Colon (tissue), 2 donors: ENCODE results near the gene HAPLN2.
"Not testable (repeated sequence)": the region's sequence is repeated elsewhere in the genome, so short reads cannot be mapped to it uniquely, and the experiment has no call there.

Experiments
- FAIRE-seq: peaks from 2 replicates; lab custom pipeline; 2012; peaks lifted over from hg19 to GRCh38; lab: Jason Lieb, UNC
- donor health status: control.
- donor health status: control.

The HAPLN2 gene

DNA sequence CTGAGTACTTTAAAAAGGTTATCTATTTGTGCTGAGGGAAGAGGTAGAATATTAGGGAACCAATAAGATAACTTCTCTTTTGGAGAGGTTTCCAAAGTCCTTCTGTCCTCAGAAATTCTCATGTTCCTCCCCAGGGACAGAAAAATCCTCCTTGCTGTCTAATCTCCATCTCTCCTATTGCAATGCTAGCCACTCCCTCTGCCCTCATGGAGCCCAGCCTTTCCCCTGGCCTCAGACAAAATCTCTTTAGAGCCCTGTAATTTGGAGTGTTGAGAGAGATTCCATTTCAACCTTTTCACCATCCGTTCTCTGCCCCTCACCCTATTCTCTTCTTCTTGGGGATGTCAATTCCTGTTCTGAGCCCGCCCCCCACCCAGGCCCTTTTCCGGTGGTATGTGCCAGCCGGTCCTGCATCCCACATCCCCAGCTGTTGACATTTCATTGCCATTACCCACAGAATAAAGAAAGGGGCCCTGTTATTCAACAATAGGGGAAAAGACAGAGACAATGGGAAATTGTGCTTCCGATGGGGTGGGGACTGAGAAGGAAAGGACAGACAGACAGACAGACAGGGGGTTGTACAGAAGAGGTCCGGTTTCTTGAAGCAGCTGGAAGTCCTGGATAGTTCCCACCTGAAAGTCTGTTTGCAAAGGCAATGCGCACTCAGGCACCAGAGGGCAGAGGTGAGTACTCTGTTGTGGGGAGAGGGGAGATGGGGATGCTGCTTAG, at the start of gene HAPLN2:
TSS of gene HAPLN2 (plus strand) at position 563 of the 729 bp plus-strand sequence. CDS start 4,076 bp downstream, outside the sequence.
- FAIRE-seq, result no peak

DNA sequence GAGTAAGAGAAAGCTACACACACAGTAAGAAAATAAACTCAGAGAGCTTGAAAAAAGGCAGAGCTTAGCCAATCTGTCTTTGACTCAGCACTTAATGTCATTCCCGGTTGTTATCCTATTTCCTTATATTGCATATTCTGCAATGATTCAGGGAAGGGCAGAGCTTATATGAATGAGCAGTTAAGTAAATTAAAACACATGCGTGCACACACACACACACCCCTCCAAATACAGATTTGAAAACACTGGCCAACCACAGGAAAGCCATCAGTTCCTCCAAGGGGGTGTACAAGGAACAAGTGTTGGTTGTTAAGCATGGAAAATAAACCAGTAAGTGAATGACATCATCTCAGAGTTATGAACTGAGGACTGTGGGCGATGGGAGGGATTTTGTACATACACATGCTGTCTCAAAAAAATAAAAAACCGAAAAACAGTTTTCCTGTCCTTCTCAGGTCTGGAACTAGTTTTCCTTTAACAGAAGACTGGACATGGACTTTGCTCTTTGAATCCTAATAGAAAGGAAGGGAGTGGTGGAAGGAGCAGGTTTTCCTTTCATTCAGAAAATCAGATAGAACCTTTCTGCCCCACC, 47.9 kb upstream of the HAPLN2 start:
- FAIRE-seq, result no peak

DNA sequence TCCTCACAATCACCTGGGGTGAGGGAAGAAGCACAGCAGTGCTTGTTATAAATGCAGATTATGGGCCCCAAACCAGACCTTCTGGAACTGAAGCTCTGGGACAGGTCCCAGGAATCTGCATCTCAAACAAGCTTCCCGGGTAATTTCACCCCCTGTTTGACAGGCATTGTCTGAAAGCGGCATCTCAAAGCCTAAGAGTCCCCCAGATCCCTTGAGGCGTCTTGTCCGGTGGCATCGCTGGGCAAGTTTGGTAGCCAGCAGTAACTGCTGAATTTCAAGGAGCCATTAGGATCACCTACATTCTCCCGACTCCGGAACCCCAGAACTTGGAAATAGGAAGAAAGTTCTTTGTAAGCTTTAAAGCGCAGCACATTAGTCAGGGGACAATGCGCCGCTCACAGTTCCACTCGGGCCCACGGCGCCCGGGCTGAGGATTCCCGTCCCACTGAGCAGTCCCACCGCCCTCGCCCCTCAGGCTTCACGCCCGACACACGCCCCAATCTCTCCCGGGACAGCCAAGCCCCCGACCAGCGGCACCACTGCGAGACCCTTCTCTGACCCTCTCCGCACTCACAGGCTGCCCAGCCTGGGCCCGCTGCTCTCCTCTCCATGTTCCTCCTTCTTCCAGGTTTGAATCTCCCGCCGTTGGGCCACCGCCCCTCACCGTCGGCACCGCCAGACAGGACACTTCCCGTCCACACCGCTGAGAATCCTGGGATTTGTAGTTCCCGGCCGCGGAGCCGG, 47.1 kb upstream of the HAPLN2 start, which contains the start of gene IQGAP3:
TSS of gene IQGAP3 (minus strand) at position 647 of the 744 bp plus-strand sequence. CDS start at position 611, 36 bp downstream.
- no peak for FAIRE-seq

DNA sequence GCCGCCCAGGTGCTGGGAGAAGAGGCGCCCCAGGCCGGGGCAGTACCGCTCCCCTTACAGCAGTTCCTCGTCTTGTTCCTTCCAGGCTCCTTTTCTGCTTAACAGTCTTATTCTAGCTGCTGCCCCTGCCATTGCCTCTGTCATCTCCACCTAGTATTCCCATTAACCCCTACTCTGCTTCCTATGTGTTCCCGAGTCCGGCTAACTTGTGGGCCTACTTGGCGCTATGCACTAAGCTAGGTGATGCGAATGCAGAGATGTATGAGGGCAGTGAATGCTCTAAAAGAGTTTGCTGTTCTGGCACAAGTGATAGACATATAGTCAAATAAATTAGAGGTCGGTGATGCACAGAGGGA, 46.6 kb upstream of the HAPLN2 start:
- no peak for FAIRE-seq

DNA sequence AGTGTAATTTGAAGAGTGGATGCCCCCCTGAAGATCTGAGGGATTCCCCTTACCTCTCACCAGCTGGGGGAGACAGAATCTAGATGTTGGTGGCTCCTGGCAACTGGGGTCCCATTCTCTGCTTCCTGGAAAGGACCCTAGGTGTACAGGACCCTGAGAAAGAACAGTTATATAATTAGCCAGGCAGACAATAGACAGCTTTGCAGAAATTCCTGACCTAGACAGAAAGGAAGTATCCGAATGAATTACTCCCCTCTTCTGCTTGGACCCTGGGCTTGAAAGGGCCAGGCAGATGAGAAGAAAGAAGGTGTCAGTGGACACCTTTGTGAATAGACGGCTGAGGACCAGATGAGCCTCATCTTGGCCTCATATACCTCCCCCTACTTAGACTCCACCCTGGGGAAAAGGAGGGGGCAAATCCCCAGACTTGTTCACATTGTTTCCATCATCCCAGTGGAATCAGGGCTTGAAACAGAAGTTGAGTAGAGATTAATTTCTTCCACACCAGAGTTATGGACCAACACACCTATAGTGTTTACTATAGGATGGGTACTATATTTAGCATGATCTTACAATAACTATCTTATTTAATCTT, 45.1 kb upstream of the HAPLN2 start:
- FAIRE-seq, result no peak

DNA sequence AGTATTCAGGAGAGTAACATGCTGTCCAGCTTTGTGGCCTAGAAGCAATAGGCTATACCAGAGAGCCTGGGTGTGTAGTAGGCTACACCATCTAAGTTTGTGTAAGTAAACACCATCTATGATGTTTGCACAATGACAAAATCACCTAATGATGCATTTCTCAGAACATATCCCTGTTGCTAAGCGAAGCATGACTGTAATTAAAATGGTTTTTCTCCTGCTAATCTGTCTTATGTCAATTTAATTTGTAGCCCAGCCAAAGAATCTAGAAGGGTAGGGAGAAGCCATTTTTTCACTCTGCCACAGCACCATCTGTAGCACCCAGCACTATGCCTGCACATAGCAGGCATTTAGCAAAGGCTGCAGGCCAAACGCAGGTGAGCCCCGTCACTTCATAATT, 41.7 kb upstream of the HAPLN2 start:
- FAIRE-seq, result no peak

DNA sequence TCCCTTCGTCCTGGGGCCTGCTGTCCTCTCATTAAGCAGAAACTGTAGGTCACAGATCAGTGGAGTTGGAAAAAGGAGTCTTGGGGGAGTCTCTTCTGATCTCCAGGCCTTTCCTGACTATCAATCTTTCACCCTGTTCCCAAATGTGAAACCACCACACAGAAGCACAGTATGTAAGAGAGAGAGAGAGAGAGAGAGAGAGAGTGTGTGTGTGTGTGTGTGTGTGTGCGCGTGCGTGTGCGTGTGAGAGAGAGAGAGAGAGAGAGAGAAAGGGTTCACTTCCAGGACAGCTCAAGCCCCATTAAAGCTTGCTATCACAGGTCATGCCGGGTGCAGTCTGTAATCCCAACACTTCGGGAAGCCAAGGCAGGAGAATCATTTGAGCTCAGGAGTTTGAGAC, 41.2 kb upstream of the HAPLN2 start:
- no peak for FAIRE-seq

DNA sequence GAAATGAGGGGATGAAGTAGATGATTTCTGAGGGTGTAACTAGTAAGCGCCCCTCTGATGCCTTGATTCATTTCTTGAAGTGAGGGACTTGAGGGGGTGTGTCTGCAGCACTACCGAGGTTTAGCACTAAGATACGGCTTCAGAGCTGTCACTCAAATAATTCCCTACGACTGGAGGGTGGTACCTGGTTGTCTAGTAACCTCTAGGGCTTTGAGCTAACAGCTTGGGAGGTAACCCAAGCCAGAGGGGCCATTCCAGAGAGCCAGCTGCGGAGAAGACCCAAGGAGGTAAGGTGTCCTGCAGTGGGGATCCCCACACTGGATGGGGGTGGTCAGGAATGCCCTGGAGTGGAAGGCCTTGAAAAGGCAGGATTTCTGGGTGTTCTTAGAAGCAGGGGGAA, 39.7 kb upstream of the HAPLN2 start, which contains the start of gene TTC24:
TSS of gene TTC24 (plus strand) at position 252 of the 400 bp plus-strand sequence. CDS start 1,642 bp downstream, outside the sequence.
- no peak for FAIRE-seq

DNA sequence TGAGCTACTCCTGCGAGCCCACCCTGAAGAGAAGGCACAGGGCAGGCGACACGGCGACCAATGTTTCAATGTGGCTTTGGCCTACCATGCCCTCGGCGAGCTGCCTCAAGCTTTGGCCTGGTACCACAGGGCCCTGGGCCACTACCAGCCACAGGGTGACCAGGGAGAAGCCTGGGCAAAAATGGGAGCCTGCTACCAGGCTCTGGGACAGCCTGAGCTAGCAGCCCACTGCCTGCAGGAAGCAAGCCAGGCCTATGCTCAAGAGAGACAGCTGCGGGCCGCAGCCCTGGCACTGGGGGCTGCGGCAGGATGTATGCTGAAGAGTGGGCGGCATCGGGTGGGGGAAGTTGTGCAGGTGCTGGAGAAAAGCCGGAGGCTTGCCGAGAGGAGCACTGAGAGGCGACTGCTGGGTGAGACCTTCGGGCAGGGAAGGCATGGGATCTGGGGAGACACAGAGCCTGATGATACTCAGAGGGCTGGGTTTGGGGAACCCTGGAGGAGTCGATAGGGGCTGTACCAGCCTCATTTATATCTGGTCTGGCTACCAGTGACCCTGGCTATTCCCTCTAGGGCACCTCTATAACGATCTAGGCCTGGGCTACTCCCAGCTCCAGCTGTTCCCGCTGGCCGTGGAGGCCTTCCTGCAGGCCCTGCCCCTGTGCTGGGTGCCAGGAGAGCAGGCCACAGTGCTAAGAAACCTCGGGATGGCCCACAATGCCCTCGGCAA, 37.4 kb upstream of the HAPLN2 start:
- FAIRE-seq, result no peak

DNA sequence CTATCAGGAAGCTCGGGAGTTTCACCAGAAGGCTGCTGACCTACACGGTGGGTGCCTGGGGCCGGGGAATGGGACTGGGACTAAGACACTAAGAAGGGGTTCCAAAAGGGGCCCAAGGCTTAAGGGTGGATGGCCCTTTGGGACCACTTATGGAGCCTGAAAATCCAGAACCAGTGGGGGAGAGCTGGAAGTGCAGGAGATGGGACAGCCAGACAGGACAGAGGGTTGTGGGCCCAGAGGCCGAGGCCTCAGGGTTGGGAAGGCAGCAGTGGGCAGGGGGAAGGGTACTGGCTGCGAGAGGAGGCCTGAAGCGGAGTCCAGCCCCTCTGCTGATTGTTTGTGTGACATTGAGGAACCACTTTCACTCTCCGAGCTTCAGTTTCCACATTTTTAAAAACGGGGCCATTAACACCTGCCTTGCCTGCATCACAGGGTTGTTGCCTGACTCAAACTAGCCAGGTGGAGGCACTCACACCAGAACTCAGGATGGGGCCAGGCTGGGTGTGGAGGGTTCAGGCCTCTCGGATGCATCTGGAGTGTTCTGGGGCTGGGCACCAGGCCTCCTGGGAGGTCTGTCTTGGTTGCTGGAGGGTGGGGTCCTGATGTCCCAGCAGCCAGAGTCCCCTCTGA, 36.7 kb upstream of the HAPLN2 start:
- no peak for FAIRE-seq

DNA sequence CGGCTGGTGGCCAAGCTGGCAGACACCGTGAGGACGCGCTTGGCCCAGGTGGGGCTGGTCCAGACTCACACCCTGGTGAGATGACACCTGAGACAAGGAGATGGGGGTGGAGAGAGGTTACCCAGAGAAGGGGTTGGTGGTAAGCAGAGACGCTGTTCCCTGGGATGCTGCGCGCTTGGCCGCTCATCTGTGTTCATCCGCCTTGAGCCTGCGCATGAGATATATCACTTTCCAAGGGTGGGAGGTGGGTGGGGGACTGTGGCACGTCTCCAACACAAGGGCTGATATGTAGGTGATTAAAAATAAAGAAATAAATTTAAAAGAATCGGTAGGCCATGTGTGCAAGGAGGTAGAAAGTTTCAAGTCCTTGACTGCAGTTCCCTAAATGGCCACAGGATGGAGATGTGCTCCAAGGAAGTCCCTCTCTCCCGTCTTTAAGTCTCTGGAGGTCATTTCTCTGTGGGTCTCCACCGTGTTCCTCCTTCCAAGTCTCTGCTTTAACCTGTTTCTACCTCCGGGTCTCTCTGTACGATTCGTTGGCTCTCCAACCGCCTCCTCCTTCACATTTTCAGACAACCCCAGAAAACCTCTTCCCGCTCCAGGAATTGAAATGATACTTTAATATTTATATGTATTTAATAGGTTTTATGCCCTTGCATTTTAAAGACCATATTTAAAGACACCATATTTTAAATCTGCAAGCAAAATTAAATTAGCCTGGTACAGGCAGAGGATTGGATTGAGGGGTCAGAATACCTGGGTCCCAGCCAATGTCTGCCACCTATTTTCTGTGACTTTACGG, 35.2 kb upstream of the HAPLN2 start:
- no peak for FAIRE-seq

DNA sequence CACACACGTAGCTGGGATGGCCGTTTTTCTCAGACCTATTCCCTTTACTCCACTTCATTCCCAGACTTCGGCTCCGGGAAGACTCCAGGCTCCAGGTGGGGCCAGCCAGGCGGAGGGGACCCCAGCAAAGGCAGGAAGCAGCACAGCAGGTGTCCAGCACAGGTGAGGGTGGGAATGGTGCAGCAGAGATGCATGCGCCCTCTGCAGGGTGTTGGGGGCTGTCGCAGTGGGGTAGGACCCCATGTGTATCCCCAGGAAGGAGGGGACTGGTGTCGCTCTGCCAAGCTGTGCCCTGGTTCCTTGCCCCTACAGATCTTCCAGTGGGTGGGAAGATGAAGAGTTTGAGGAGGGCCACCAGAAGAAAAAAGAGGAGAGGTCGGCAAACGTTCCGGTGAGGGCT, 34.4 kb upstream of the HAPLN2 start:
- no peak for FAIRE-seq

DNA sequence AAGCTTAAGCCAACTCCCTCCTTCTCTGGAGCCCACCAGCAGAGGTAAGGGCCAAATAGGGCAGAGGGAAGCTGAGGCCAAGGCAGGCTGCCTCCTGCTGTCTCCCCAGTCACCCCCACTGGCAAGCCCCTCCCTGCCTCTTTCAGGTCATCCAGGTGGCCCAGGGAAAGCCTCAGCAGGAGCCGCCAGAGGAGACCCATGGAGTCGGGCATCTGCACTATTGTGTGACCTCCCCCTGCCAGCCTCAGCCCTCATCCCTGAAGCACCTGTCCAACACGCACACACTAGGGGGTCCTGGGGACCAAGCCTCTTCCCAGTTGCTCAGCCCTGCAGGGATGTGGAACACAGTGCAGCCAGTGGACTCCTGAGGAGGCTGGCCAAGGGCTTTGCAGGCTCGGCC, 32.9 kb upstream of the HAPLN2 start:
- no peak for FAIRE-seq

DNA sequence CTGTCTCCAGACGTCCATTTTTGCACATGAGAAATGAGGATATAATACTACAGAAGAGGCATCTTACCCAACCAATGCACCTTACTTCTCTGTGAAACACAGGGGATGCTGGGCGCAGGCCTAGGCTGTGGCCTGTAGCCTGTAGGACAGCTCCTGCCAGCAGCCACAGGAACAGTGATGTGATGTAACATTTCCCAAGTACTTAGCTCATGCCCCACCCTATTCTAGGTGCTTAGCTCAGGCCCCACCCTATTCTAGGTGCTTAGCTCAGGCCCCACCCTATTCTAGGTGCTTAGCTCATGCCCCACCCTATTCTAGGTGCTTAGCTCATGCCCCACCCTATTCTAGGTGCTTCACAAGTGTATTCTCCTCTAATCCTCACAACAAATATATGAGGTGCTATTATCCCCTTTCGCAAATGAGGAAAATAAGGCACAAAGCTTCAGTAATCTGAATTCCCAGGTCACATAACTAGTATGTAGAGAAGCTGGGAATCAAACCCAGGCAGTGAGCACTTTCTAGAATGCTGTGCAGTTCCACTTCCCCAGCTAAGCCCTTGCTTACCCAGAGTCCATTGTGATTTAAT, 32.2 kb upstream of the HAPLN2 start:
- FAIRE-seq, result no peak

DNA sequence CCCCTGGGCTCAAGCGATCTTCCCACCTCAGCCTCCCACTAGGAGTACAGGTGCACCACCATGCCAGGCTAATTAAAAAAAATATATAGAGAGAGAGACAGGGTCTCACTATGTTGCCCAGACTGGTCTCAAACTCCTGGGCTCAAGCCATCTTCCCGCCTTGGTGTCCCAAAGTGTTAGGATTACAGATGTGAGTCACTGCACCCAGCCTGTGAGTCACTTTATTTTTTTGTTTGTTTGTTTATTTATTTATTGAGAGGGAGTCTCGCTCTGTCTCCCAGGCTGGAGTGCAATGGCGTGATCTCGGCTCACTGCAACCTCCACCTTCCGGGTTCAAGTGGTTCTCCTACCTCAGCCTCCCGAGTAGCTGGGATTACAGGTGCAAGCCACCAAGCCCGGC, 31.3 kb upstream of the HAPLN2 start:
- not testable (repeated sequence) for FAIRE-seq

DNA sequence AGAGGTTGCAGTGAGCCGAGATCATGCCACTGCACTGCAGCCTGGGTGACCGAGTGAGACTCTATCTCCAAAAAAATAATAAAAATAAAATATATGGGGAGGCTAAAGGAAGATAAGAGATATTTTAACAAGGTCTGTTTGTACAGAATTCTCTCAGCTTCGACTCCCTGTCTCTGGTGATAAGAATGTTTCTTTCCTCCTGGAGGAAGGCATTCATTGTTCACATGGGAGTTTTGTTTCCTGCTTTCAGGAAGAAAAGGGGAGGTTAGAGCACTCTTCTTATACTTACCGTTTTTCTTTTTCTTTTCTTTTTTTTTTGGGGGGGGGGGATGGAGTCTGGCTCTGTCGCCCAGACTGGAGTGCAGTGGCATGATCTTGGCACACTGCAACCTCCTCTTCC, 29.7 kb upstream of the HAPLN2 start:
- FAIRE-seq, result no peak

DNA sequence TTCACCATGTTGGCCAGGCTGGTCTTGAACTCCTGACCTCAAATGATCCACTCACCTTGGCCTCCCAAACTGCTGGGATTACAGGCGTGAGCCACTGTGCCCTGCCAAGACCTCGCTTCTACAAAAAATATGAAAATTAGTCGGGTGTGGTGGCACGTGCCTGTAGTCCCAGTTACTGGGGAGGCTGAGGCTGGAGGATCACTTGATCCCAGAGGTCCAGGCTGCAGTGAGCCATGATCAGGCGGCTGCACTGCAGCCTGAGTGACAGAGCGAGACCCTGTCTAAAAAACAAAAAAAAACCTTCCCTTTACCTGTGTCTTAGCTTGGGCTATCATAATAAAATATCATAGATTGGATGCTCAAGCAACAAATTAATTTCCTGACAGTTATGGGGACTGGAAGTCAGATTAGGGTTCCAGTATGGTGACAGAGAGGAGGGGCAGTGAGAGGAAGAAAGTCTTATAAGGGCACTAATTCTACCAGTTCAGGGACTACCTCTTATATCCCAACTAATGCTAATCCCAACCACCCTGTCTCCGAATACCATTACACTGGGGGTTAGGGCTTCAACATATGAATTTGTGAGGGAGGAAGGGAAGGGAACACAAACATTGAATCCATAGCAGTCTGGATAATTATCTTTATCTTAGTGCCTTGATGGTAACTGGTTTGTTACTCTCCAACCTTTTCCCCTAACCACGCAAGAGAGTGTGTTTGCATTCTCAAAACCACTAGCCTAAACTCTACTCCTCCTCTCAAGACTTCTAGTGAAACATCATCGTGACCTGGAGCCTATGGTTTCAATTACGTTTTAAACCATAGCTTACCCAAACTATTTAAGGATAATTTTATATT, 28.7 kb upstream of the HAPLN2 start:
- no peak for FAIRE-seq

DNA sequence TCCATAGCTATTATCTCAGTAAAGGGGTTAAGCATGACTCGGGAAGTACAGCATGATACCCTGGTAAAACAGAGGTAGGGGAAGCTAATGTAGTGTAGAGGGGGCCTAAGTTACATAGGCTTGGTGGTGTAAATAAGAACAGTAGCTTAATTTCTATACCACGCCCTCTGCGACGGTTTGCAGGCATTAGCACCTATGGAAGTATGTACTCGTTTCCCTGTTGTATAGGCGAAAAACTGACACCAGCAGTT, 28.1 kb upstream of the HAPLN2 start:
- FAIRE-seq, result no peak

DNA sequence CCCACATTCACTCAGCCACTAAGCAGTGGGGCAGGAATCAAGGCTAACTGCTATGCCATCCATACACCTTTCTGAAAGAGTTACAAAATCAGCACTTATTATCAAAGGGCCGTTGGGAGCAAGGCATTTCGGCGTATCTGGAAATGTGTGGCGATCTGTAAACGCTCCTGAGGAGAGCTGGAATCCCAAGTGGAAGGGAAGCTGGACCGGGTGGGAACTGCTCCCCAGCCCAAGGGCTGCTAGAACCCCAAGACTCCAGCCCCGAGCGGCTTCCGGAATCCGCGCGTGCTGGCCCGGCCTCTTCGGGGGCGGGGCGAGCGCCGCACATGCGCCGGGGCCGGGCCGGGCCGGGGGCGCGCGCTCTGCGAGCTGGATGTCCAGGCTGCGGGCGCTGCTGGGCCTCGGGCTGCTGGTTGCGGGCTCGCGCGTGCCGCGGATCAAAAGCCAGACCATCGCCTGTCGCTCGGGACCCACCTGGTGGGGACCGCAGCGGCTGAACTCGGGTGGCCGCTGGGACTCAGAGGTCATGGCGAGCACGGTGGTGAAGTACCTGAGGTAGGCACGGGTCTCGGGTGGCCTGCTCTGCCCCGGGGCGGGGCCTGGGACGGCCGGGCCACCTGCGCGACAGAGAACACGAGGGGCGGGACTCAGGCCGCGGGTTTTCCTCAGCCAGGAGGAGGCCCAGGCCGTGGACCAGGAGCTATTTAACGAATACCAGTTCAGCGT, 27.6 kb upstream of the HAPLN2 start, which contains the start of gene NAXE:
TSS of gene NAXE (plus strand) at position 345 of the 726 bp plus-strand sequence. CDS start at position 374, 29 bp downstream.
- no peak for FAIRE-seq
